SK-N-SH (cell line): ENCODE results near the gene WWOX. TPM values are rescaled to one million over a fixed set of nuclear protein-coding genes. Genes with fewer than 3 reads are reported as not detected.

ENCODE experiments used
- CTCF ChIA-PET: fragments of 300-600, 350-600 bp; formaldehyde crosslinking; extraction: SDS; loops from one replicate; lab custom pipeline; 2021; lab: Yijun Ruan, JAX
- POLR2A ChIA-PET: fragments of 350-600 bp; sonication (Branson Sonifier 250); formaldehyde crosslinking; extraction: SDS; loops from one replicate; lab custom pipeline; 2020; ENCODE audit warnings: antibody characterized with exemption, inconsistent platforms; lab: Yijun Ruan, JAX
- DNase-seq: peaks from one replicate; pipeline ENCODE4 v3.0.0; 2012
- H2AFZ ChIP-seq: fragments of 200-600 bp; sonication (generic); 2 replicates; pipeline ENCODE4 v1.8.1; 2016; ENCODE audit warnings: antibody characterized with exemption, mild to moderate bottlenecking, low read depth
- H3F3A ChIP-seq: fragments of 200-600 bp; sonication (generic); replicated peaks from 2 replicates; pipeline ENCODE3; 2016; ENCODE audit warnings: antibody characterized with exemption, mild to moderate bottlenecking; ENCODE audit not compliant: insufficient read depth
- H3K27ac ChIP-seq, 2 experiments: fragments of 200-500 bp in 1 of 2; fragments of 200-600 bp in 1 of 2; sonication (Bioruptor generic) in 1 of 2; sonication (generic), shearing (Covaris generic) in 1 of 2; 2 replicates each; pipeline versions ENCODE4 v1.5.1 to v1.6.1; 2014 to 2016; ENCODE audit warnings: low read depth in 2 of 2, inconsistent platforms in 1 of 2, low read length in 1 of 2, mild to moderate bottlenecking in 1 of 2, mixed read lengths in 1 of 2
- H3K27me3 ChIP-seq: fragments of 200-600 bp; sonication (generic), shearing (Covaris generic); 2 replicates; pipeline ENCODE4 v1.6.1; 2016; ENCODE audit warnings: mixed run types; ENCODE audit not compliant: insufficient read depth
- H3K36me3 ChIP-seq, 2 experiments: fragments of 200-500 bp in 1 of 2; fragments of 200-600 bp in 1 of 2; sonication (Bioruptor generic) in 1 of 2; sonication (generic) in 1 of 2; replicated peaks in 1 of 2; 2 replicates each; pipeline versions ENCODE3 to v1.5.1; 2014 to 2016; ENCODE audit warnings: low read length in 1 of 2, mild to moderate bottlenecking in 1 of 2; ENCODE audit not compliant: insufficient read depth in 2 of 2, control insufficient read depth in 1 of 2
- H3K4me1 ChIP-seq, 2 experiments: fragments of 200-500 bp in 1 of 2; fragments of 200-600 bp in 1 of 2; sonication (Bioruptor generic) in 1 of 2; sonication (generic), shearing (Covaris generic) in 1 of 2; 2 replicates each; pipeline versions ENCODE4 v1.5.1 to v1.6.1; 2014 to 2016; ENCODE audit warnings: low read depth in 1 of 2, low read length in 1 of 2, mixed run types in 1 of 2; ENCODE audit not compliant: insufficient read depth in 2 of 2, control insufficient read depth in 1 of 2
- H3K4me2 ChIP-seq: fragments of 200-600 bp; sonication (generic), shearing (Covaris generic); 2 replicates; pipeline ENCODE4 v1.6.1; 2017; ENCODE audit warnings: mixed run types
- H3K4me3 ChIP-seq, 2 experiments: fragments of 200-500 bp in 1 of 2; fragments of 200-600 bp in 1 of 2; sonication (Bioruptor generic) in 1 of 2; sonication (generic), shearing (Covaris generic) in 1 of 2; 2 replicates each; pipeline versions ENCODE4 v1.5.1 to v1.8.1; 2014 to 2016; ENCODE audit warnings: low read depth in 2 of 2, inconsistent platforms in 1 of 2, low read length in 1 of 2, mild to moderate bottlenecking in 1 of 2, mixed read lengths in 1 of 2, moderate library complexity in 1 of 2
- H3K79me2 ChIP-seq: fragments of 200-600 bp; sonication (generic); 2 replicates; pipeline ENCODE4 v1.8.1; 2017; ENCODE audit warnings: mild to moderate bottlenecking; ENCODE audit not compliant: insufficient read depth
- H3K9ac ChIP-seq: fragments of 200-600 bp; sonication (generic); 2 replicates; pipeline ENCODE4 v1.6.1; 2017; ENCODE audit warnings: mixed run types
- H3K9me2 ChIP-seq: fragments of 200-600 bp; sonication (generic); 2 replicates; pipeline ENCODE4 v1.6.1; 2017; ENCODE audit warnings: mixed run types
- H3K9me3 ChIP-seq: fragments of 200-600 bp; sonication (generic); 2 replicates; pipeline ENCODE4 v1.6.1; 2017; ENCODE audit warnings: mixed run types, mild to moderate bottlenecking, moderate library complexity
- H4K20me1 ChIP-seq: fragments of 200-600 bp; sonication (generic); 2 replicates; pipeline ENCODE4 v1.6.1; 2017; ENCODE audit warnings: mild to moderate bottlenecking, mixed run types; ENCODE audit not compliant: insufficient read depth
- CHD2 ChIP-seq: fragments of 150-350 bp; IDR thresholded peaks from 2 replicates; pipeline ENCODE4 v1.6.1; 2018; ENCODE audit warnings: low read length; ENCODE audit not compliant: partially characterized antibody
- GATA2 ChIP-seq: sonication (generic); formaldehyde crosslinking; IDR thresholded peaks from 2 replicates; pipeline ENCODE4 v1.5.0; 2020; ENCODE audit warnings: mild to moderate bottlenecking, missing genetic modification reagents
- IRF3 ChIP-seq: fragments of 150-350 bp; IDR thresholded peaks from 2 replicates; pipeline ENCODE4 v1.6.1; 2016; ENCODE audit warnings: mild to moderate bottlenecking, low read depth, low read length
- JUND ChIP-seq: IDR thresholded peaks from 2 replicates; pipeline ENCODE4 v1.4.0; 2012
- POLR2AphosphoS5 ChIP-seq: IDR thresholded peaks from 2 replicates; pipeline ENCODE4 v1.6.1; 2012; ENCODE audit warnings: low read depth, low read length
- SIN3A ChIP-seq: IDR thresholded peaks from 2 replicates; pipeline ENCODE4 v1.6.1; 2012; ENCODE audit warnings: low read depth, mild to moderate bottlenecking, low read length, moderate library complexity, borderline replicate concordance
- SMC3 ChIP-seq: IDR thresholded peaks from 2 replicates; pipeline ENCODE4 v1.6.1; 2012; ENCODE audit warnings: low read depth, low read length, improper control_type of control experiment
- TAF1 ChIP-seq: IDR thresholded peaks from 2 replicates; pipeline ENCODE4 v1.6.1; 2012; ENCODE audit warnings: low read depth, mild to moderate bottlenecking, low read length, moderate library complexity, borderline replicate concordance
- TCF12 ChIP-seq: IDR thresholded peaks from 2 replicates; pipeline ENCODE4 v1.4.0; 2012
- TEAD4 ChIP-seq: IDR thresholded peaks from 2 replicates; pipeline ENCODE4 v1.4.0; 2012; ENCODE audit warnings: mild to moderate bottlenecking, borderline replicate concordance; ENCODE audit not compliant: insufficient read depth
- USF1 ChIP-seq: IDR thresholded peaks from 2 replicates; pipeline ENCODE4 v1.4.0; 2012; ENCODE audit warnings: low read depth, borderline replicate concordance
- ZBTB33 ChIP-seq: IDR thresholded peaks from 2 replicates; pipeline ENCODE4 v1.4.0; 2012; ENCODE audit warnings: low read depth, borderline replicate concordance
- WGBS: methylation state at CpG from one replicate; pipeline ENCODE4 v1.1.6; 2017; ENCODE audit warnings: low lambda C conversion rate; 5-methylcytosine and 5-hydroxymethylcytosine counted together
- polyA plus RNA-seq, 3 experiments: library from polyadenylated mRNA; depleted of rRNA; stranded (reverse); fragments of >200 nt; gene quantifications; 2 replicates each; pipeline ENCODE4 v1.2.3, GENCODE V29; 2012
- TF ChIP-seq, protein P1 (sequence below): IDR thresholded peaks from 2 replicates; pipeline ENCODE4; 2012

Gene WWOX
- polyA plus RNA-seq, 1 of the 3 experiments (the other 2 are of a cell fraction): 10.8 TPM

- TF ChIP-seq ZBTB33: no peak
- no peak for TF ChIP-seq TEAD4
- TF ChIP-seq CHD2: no peak
- TF ChIP-seq, all 33 proteins: peak for 0
Measured at GRCh38 chr16:78433116-78433515, 333.7 kb downstream of the WWOX start (continued).

- H3K9me2 ChIP-seq: no peaks in the 10 kb centered on the region
- no peak overlapping the region for H2AFZ ChIP-seq
- H3K27ac ChIP-seq: no peak overlapping the region
- no peak overlapping the region for H3K9ac ChIP-seq
- no peaks in the 10 kb centered on the region for H4K20me1 ChIP-seq
- H3K4me1 ChIP-seq: no peaks in the 10 kb centered on the region
- DNase-seq: no peak
- no peaks in the 10 kb centered on the region for H3K27me3 ChIP-seq
- H3K4me3 ChIP-seq: no peak overlapping the region
- H3K4me2 ChIP-seq: no peak overlapping the region
- no peaks in the 10 kb centered on the region for H3K9me3 ChIP-seq
- 68% methylated on average over 4 of the region's 4 CpGs for WGBS
- CTCF ChIA-PET: no interaction called here
- no peaks in the 10 kb centered on the region for H3K79me2 ChIP-seq
- H3F3A ChIP-seq: no peaks in the 10 kb centered on the region
- TF ChIP-seq SMC3 (no peak), USF1 (no peak), TCF12 (no peak), POLR2AphosphoS5 (no peak), GATA2 (no peak), TAF1 (no peak), ZBTB33 (no peak), JUND (no peak), IRF3 (no peak), SIN3A (no peak)
- TF ChIP-seq, protein P1, sequence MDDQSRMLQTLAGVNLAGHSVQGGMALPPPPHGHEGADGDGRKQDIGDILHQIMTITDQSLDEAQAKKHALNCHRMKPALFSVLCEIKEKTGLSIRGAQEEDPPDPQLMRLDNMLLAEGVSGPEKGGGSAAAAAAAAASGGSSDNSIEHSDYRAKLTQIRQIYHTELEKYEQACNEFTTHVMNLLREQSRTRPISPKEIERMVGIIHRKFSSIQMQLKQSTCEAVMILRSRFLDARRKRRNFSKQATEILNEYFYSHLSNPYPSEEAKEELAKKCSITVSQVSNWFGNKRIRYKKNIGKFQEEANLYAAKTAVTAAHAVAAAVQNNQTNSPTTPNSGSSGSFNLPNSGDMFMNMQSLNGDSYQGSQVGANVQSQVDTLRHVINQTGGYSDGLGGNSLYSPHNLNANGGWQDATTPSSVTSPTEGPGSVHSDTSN: no peak
- POLR2A ChIA-PET: no interaction called here
- no peaks in the 10 kb centered on the region for H3K36me3 ChIP-seq
Measured at GRCh38 chr16:78434401-78434800, 334.9 kb downstream of the WWOX start.
